ENCODE data around the gene LRRC4.

LRRC4 gene

DNA sequence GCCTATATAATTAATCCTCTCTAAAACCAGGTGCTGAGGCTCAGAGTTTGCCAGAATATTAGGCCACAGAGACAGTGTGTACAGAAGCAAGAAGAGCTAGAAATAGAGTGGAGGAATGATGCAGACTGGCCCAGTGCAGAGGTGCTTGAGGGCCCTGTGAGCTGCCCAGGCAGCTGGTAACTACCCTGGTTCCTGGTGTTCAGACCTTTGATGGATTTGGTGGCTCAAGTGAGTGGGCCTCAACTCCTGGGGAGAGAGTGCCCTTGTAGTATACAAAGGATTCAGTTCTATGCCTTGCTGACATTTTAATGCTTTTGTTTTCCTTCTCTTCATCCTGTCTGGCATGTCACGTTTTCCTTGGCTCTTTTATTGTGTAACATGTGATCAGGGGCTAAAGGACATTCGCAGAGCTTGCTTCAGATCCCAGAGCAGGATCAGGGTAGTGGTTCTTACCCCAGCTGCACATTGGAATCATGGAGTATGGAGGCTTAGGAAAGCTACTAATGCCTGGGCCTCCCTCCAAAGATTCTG, 20.0 kb downstream of the LRRC4 start:
- Histone ChIP-seq H3K9ac (ENCODE audit: low read length) (no peak overlapping the region), H3K9me2 (replicated peaks; ENCODE audit: insufficient read depth, low read length) (no peaks in the 10 kb centered on the region), H3K27ac (ENCODE audit: low read length) (no peak overlapping the region), H3K9me3 (replicated peaks; ENCODE audit: insufficient read depth, low read length) (no peaks in the 10 kb centered on the region), H4K20me1 (ENCODE audit: insufficient read depth, low read length) (no peaks in the 10 kb centered on the region), H3K4me1 (ENCODE audit: low read length) (no peaks in the 10 kb centered on the region), H2AFZ (ENCODE audit: low read length) (no peak overlapping the region), H3F3A (ENCODE audit: insufficient read depth, low read length) (no peaks in the 10 kb centered on the region), H3K79me2 (ENCODE audit: low read length) (peaks cover 71% of the 10 kb centered on the region), H3K36me3 (replicated peaks; ENCODE audit: insufficient read depth, low read length) (no peaks in the 10 kb centered on the region; the same call in 1 of the 2 replicates), H3K4me2 (ENCODE audit: low read depth, low read length) (no peak overlapping the region), H3K4me3 (ENCODE audit: low read length) (no peak overlapping the region), H3K27me3 (replicated peaks; ENCODE audit: insufficient read depth, low read length) (no peaks in the 10 kb centered on the region)
- TF ChIP-seq, protein P1, sequence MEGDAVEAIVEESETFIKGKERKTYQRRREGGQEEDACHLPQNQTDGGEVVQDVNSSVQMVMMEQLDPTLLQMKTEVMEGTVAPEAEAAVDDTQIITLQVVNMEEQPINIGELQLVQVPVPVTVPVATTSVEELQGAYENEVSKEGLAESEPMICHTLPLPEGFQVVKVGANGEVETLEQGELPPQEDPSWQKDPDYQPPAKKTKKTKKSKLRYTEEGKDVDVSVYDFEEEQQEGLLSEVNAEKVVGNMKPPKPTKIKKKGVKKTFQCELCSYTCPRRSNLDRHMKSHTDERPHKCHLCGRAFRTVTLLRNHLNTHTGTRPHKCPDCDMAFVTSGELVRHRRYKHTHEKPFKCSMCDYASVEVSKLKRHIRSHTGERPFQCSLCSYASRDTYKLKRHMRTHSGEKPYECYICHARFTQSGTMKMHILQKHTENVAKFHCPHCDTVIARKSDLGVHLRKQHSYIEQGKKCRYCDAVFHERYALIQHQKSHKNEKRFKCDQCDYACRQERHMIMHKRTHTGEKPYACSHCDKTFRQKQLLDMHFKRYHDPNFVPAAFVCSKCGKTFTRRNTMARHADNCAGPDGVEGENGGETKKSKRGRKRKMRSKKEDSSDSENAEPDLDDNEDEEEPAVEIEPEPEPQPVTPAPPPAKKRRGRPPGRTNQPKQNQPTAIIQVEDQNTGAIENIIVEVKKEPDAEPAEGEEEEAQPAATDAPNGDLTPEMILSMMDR (IDR thresholded peaks at IDR 0.05; ENCODE audit: low read length): no peak
- no peak for TF ChIP-seq EZH2 (optimal IDR thresholded peaks at IDR 0.05; ENCODE audit: low read depth, low read length)
- TF ChIP-seq EZH2phosphoT487 (IDR thresholded peaks at IDR 0.05; ENCODE audit: low read length): no peak
- no peak for DNase-seq

DNA sequence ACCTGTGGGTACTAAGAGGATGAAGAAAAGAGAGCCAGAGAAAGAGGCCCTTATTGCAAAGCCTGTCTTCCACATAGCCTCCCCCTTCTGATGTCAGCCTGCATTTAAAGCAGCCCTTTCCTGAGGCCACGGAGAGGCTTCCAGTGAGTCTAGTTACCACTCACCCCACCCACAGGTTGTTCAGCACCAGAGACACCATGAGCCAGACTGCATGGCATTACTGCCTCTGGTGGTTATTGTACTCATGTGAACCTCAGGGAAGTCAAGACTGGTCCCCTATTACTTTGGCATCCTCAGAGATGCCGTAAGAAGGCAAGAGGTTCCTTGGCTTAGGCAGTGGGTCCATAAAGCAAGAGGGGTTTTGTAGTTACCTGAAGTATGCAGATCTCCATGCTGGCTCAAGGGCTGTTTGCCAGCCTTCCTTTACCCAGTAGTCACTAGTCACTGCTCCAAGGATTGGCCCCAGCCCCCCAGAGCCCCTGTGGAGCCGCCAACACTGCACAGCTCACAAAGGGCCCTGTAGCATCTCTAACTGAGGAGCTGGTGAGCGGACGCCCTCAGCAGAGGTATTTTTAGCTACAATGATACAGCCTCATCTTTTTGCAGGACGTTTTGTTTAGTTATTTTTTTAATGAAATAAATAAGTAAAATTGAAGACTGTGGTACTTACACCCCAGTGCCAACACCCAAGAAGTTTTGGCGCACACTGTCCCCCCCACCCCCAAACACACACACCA, 20.7 kb downstream of the LRRC4 start:
- no peaks in the 10 kb centered on the region for H3K9me2 ChIP-seq (replicated peaks; ENCODE audit: insufficient read depth, low read length)
- no peaks in the 10 kb centered on the region for H3F3A ChIP-seq (ENCODE audit: insufficient read depth, low read length)
- H3K9ac ChIP-seq (ENCODE audit: low read length): no peak overlapping the region
- no peaks in the 10 kb centered on the region for H3K9me3 ChIP-seq (replicated peaks; ENCODE audit: insufficient read depth, low read length)
- no peaks in the 10 kb centered on the region for H3K4me1 ChIP-seq (ENCODE audit: low read length)
- peaks cover 77% of the 10 kb centered on the region for H3K79me2 ChIP-seq (ENCODE audit: low read length)
- no peak overlapping the region for H3K4me3 ChIP-seq (ENCODE audit: low read length)
- no peak overlapping the region for H2AFZ ChIP-seq (ENCODE audit: low read length)
- no peaks in the 10 kb centered on the region; the same call in 1 of the 2 replicates for H3K36me3 ChIP-seq (replicated peaks; ENCODE audit: insufficient read depth, low read length)
- H3K27me3 ChIP-seq (replicated peaks; ENCODE audit: insufficient read depth, low read length): no peaks in the 10 kb centered on the region
- no peaks in the 10 kb centered on the region for H4K20me1 ChIP-seq (ENCODE audit: insufficient read depth, low read length)
- H3K4me2 ChIP-seq (ENCODE audit: low read depth, low read length): no peak overlapping the region
- H3K27ac ChIP-seq (ENCODE audit: low read length): no peak overlapping the region
- no peak for TF ChIP-seq EZH2 (optimal IDR thresholded peaks at IDR 0.05; ENCODE audit: low read depth, low read length)
- TF ChIP-seq, protein P1 (IDR thresholded peaks at IDR 0.05; ENCODE audit: low read length): no peak
- no peak for TF ChIP-seq EZH2phosphoT487 (IDR thresholded peaks at IDR 0.05; ENCODE audit: low read length)
- no peak for DNase-seq

DNA sequence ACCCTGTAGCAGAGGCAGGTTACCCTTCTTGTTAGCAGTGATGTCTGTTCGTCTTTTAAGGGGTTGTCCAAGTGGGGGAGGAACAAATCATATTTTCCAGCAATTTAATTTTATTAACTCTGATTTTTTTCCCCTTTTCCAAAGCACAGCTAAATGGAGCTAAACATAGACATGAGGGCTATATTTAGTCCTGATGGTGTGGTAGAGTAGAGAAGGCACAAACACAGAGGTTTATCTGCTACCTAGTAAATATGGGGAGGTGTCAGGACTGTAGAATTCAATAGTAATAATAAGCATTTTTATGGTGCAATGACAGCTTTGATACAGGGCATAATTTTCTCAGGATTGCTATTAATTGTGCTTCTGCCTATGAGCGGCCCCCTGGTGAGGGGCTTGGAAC, 22.5 kb downstream of the LRRC4 start:
- Histone ChIP-seq H4K20me1 (ENCODE audit: insufficient read depth, low read length) (no peaks in the 10 kb centered on the region; the same call in 1 of the 2 replicates), H3K79me2 (ENCODE audit: low read length) (peaks cover 86% of the 10 kb centered on the region), H3K9me2 (replicated peaks; ENCODE audit: insufficient read depth, low read length) (no peaks in the 10 kb centered on the region), H2AFZ (ENCODE audit: low read length) (no peak overlapping the region), H3K4me3 (ENCODE audit: low read length) (no peak overlapping the region), H3K9me3 (replicated peaks; ENCODE audit: insufficient read depth, low read length) (no peaks in the 10 kb centered on the region), H3K27me3 (replicated peaks; ENCODE audit: insufficient read depth, low read length) (no peaks in the 10 kb centered on the region), H3F3A (ENCODE audit: insufficient read depth, low read length) (peaks cover 1% of the 10 kb centered on the region), H3K4me1 (ENCODE audit: low read length) (peaks cover 8% of the 10 kb centered on the region), H3K36me3 (replicated peaks; ENCODE audit: insufficient read depth, low read length) (no peaks in the 10 kb centered on the region; the same call in 1 of the 2 replicates), H3K9ac (ENCODE audit: low read length) (no peak overlapping the region), H3K4me2 (ENCODE audit: low read depth, low read length) (no peak overlapping the region), H3K27ac (ENCODE audit: low read length) (no peak overlapping the region)
- DNase-seq: no peak
- no peak for TF ChIP-seq EZH2phosphoT487 (IDR thresholded peaks at IDR 0.05; ENCODE audit: low read length)
- TF ChIP-seq, protein P1 (IDR thresholded peaks at IDR 0.05; ENCODE audit: low read length): no peak
- no peak for TF ChIP-seq EZH2 (optimal IDR thresholded peaks at IDR 0.05; ENCODE audit: low read depth, low read length)

Measured in MM.1S (cell line).